Stimulated activated CD4-positive, alpha-beta T cell treated with anti-CD3 and anti-CD28 coated beads, Interleukin-4, amount 100 ng/mL, for 48 hours (primary cell): ENCODE data around the gene JUNB.

Experiments used
- DNase-seq, 2 donors: peaks; one replicate each; pipeline ENCODE4 v3.0.0-alpha.2; 2020; ENCODE audit warnings: low read depth in 2 of 2

The JUNB gene

DNA sequence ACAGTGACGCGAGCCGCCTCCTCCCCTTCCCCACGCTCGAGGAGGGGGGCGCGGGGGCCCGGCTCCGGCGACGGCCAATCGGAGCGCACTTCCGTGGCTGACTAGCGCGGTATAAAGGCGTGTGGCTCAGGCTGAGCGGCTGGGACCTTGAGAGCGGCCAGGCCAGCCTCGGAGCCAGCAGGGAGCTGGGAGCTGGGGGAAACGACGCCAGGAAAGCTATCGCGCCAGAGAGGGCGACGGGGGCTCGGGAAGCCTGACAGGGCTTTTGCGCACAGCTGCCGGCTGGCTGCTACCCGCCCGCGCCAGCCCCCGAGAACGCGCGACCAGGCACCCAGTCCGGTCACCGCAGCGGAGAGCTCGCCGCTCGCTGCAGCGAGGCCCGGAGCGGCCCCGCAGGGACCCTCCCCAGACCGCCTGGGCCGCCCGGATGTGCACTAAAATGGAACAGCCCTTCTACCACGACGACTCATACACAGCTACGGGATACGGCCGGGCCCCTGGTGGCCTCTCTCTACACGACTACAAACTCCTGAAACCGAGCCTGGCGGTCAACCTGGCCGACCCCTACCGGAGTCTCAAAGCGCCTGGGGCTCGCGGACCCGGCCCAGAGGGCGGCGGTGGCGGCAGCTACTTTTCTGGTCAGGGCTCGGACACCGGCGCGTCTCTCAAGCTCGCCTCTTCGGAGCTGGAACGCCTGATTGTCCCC, at the start of gene JUNB:
JUNB (plus strand) TSS at position 142 of the 706 bp plus-strand sequence; CDS start at position 428, 286 bp downstream.
- DNase-seq = peak; percentile 93 to 95

DNA sequence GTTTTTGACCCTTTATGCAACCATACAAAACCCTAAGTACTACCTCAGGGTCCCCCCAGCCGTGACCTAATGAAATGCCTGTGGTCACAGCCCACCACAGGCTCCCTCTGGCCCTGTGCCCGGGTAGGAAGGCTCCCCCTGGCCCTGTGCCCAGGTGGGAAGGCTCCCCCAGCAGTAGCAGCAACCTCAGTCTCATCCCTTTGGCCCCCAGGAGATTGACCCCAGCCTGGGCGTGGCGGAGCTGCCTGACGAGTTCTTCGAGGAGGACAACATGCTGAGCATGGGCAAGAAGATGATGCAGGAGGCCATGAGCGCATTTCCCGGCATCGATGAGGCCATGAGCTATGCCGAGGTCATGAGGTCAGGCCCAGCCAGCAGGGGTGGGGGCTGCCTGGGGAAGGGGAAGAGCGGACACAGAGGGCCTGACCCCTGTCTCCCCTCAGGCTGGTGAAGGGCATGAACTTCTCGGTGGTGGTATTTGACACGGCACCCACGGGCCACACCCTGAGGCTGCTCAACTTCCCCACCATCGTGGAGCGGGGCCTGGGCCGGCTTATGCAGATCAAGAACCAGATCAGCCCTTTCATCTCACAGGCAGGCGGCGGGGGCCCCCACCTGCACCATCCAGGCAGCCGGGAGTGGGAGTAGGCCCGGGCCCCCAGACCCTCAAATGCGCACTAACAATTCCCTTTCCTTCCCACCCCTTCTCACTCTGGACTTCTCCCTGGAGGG, 46.0 kb upstream of the JUNB start:
- no peak for DNase-seq

DNA sequence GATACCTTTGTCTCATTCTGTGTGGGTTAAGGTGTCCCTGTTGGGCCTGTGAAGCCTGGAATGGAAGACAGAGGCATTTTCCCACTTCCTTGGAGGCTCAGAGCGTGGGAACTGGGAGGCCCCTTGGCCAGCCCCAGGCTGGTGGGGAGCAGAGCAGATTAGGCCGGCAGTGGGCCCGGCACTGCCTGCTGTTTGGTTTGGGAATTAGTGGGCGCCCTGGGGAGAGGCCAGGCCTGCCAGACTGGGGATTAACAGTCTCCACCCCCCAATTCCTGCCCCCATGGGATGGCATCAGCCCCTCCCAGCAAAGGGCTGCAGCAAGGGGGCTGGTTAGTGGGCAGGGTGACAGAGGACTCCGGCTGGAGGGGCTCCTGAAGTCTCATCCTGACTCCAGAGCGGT, 42.8 kb upstream of the JUNB start:
- DNase-seq = no peak

DNA sequence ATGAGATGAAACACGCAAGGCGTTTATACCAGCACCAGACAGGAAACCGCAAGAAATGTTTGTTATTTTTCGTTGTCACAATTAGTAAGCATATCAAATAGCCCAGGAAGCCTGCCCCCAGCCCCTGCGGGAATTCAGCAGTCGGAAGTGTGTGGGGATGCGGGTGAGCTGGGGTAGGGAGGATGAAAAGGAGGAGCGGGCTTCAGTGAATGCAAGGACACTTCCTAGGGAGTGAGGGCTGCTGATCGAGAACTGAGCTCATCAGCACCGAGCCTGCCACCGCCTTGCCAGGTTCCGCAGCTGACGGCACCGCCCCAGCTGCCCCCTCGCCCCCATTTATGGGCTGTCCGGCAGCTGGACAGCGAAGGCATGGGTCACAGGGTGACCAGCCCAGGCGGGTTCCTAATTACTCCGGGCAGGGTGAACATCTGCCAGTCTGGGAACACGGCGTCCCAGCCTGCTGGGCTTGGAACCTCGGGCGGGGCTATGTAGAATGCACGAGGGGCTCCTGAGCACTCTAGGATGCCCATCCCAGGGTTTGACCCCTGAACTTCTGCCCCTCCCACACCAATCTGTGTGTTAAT, 41.3 kb upstream of the JUNB start:
- no peak for DNase-seq

DNA sequence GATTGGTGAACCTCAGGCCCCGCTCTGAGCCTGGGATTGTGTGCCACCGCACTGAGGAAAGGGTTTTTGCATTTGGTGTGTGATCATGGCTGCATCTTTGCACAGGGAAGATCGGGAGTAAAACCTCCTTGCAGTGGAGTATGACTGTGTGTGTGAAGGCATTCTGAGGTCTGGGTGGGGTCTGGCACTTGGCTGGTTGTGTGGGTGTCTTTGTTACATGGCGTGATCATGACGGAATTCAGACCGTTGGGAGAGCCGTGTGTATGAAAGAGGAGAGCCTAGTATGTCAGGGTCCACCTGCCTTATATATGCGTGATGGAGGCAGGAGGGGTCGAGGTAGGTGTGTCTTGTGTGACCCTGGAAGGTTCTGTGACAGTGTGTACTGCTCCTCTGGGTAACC, 40.4 kb upstream of the JUNB start:
- DNase-seq = no peak

DNA sequence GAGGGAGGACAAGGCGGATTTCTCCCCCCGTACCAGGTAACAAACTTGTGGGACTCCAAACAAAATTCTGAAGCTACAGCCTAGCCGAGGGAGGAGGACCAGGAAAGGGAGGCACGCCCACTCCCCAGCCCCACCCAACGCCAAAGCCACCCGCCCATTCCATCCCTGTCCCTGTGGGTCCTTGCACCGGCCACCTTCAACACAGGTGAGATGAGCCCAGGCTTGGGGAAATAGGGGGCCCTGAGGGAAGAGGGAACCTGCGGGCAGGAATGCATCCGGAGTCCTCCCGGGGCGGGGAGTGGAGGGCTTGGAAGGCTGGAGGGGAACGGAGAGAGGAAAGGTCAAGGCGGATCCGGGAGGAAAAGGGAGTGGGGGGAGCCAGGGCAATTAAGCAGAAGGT, 39.7 kb upstream of the JUNB start, which contains the start of gene BEST2:
BEST2 (plus strand) TSS at position 157 of the 400 bp plus-strand sequence. CDS start 802 bp downstream, outside the sequence.
- DNase-seq = no peak

DNA sequence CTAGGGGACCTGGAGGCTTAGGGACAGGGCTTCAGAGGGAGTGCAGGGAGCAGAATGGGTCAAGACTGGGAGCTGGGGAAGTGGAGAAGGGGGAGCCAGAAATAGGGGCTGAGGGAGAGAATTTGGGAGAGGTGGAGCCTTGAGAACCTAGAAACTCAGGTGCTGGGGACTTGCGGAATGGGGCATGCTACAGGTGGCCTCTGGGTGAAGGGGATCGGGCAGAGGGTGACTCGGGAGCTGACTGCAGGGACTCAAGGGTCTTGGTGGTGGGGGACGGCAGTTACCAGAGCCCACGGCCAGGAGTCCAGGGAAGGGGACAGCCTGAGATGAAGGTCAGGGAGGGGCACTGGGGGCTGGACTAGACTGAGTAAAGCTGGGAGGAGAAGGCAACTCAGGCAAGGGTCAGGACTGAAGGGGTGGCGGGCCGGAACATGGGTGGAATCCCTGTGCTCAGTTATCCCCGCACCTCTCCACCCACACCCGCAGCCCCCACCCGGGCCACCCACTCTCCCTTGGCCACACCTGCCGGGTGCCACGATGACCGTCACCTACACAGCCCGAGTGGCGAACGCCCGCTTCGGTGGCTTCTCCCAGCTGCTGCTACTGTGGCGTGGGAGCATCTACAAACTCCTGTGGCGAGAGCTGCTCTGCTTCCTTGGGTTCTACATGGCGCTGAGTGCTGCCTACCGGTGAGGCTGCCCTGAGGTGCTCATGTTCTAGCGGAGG, 39.1 kb upstream of the JUNB start:
- DNase-seq = no peak

DNA sequence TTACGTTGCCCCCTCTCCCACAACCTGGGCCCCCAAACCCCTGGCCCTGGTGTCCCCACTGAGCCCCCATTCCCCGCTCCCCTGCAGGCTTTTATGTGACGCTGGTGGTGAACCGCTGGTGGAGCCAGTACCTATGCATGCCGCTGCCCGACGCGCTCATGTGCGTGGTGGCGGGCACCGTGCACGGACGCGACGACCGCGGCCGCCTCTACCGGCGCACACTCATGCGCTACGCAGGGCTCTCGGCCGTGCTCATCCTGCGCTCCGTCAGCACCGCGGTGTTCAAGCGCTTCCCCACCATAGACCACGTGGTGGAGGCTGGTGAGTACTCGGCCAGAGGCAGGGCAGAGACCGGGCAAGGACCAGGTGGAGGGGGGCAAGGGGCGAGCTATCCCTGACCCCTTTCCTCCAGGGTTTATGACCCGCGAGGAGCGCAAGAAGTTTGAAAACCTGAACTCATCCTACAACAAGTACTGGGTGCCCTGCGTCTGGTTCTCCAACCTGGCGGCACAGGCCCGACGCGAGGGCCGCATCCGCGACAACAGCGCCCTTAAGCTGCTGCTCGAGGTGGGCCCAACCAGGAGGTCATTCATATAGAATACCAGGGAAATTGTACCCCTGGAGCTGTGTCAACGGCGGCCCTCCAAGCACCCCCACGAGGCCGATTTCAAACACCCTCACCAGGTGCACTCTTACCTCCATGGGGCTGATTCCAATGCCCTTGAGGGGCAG, 36.7 kb upstream of the JUNB start:
- DNase-seq = no peak

DNA sequence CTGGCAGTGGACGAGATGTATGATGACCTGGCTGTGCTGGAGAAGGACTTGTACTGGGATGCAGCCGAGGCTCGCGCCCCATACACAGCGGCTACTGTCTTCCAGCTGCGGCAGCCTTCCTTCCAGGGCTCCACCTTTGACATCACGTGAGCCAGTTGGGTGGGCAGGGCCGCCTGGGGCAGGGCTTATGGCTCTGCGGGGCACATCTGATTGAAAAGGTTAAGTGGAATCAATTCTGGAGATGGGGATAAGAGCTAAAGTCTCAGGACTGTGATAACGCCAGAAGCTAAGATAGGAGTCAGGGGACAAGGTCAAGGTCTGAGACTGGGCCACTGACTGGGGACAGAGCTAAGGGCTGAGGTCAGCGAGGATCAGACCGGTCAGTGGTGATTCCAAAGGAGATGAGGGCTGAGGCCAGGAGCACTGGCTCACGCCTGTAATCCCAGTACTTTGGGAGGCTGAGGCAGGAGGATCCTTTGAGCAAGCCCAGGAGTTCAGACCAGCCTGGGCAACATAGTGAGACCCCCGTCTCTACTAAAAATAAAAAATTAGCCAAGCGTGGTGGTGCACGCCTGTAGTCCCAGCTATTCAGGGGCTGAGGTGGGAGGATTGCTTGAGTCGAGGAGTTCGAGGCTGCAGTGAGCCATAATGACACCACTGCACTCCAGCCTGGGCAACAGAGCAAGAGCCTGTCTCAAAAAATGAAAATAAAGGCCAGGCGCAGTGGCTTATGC, 35.0 kb upstream of the JUNB start:
- DNase-seq = no peak

DNA sequence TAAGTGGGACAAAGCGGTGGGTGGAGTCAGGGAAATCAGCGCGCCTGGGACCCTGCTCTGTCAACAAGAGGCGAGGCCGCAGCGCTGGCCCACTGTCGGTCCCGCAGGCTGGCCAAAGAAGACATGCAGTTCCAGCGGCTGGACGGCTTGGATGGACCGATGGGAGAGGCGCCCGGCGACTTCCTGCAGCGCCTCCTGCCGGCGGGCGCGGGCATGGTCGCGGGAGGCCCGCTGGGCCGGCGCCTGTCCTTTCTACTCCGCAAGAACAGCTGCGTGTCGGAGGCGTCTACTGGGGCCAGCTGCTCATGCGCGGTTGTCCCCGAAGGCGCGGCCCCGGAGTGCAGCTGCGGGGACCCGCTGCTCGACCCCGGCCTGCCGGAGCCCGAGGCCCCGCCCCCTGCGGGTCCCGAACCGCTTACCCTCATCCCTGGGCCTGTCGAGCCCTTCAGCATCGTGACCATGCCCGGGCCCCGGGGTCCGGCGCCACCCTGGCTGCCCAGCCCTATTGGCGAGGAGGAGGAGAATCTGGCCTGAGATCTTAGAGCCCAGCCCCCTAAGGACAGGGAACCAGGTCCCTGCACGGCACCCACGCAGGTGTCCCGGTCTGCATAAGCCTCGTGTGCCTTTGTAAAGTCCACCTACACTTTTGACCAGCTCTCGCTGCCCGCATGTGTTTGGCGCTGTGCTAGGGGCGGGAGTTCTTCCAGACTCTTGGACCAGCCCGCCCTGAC, 33.6 kb upstream of the JUNB start:
- DNase-seq = peak; percentile 60 to 67

DNA sequence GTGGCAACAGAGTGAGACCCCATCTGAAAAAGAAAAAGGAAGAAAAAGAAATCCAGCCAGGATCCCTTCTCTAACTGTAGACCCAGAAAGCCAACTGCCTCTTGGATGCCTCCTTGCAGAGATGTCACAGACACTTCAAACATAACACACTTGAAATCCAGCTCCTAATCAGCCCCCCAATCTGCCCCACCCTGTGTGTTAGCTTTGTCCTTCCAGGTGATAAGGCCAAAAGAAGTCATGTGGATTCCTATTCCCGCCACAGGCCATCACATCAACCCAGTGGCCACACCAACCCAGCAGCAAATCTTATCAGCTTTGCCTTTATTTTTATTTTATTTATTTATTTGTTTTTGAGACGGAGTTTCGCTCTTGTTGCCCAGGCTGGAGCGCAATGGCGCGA, 31.6 kb upstream of the JUNB start:
- no peak for DNase-seq

DNA sequence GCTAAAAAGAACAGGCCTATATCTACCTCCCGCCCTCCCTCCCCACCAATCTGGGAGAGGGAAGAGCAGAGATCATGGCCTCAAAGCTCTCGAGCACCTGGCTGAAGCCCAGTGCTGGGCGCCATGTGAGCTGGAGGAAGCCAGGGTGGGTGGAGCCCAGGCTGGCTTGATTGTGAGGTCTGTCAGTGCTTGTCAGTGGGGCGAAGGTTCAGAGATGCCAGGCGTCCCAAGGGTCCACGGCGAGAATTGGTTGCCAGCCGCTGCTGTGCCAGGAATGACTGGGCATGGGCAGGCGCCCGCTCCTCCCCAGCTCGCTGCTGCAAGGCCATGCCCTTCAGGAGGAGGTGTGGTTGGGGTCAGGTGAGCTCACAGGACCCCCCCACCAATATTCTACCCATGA, 28.2 kb upstream of the JUNB start:
- no peak for DNase-seq

DNA sequence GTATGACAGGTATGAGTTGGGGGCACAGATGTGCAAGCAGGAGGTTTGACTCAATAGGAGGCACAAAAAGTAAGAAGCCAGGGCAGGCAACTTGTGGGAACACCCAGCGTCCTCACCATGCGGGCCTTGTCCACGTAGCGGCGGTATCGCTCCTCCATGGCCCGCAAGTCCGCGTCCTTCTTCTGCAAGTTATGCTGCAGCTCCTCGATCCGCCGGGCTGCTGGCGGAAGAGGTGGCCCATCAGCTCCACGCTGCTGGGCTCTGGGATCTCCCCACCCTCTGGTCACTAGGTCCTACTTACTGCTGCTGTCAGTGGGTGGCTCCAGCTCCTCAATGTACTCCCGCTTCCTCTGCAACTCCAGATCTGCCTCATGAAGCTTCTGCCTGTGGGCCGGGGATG, 26.6 kb upstream of the JUNB start:
- no peak for DNase-seq

DNA sequence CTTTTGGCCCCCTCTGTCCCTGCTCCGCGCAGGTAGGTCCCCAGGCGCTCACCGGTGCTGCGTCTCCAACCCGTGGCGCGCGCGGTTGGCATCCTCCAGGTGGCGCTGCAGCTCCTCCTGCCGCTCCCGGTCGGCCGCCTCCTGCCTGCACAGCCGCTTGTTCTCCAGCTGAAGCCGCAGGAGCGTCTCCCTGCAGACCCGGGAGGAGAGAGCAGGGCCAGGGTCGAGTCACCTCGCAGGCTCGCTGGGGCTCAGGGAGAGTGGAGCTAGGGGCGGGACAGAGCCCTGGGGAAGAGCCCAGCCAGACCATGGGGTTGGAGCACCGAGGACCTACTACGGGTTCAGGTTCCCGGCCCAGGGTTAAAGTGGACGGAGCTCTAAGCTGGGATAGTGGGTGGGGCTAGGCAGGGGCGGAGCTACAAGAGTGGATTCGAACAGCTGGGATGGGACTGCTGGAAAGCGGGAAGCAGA, 25.2 kb upstream of the JUNB start:
- peak in 1 of 2 donors; percentile 74 for DNase-seq

DNA sequence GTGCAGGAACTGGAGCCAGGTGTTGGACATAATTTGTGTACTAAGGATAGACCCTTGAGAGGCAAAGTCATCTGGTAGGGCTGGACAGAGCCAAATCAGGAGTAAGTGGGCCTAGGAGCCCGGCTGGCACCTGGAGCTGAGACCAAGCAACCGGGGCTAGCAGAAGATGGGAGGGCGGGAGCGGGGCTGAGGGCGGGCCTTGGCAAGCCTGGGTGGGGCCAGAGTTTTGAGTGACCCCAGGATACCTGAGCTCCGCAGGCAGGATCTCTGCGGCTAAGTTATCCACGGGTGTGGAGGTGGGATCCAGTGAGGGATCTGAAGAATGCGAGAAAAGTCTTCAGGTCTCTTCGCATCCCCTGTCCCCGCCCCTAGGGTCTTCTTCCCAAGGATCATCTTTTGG, 24.1 kb upstream of the JUNB start:
- DNase-seq = no peak

DNA sequence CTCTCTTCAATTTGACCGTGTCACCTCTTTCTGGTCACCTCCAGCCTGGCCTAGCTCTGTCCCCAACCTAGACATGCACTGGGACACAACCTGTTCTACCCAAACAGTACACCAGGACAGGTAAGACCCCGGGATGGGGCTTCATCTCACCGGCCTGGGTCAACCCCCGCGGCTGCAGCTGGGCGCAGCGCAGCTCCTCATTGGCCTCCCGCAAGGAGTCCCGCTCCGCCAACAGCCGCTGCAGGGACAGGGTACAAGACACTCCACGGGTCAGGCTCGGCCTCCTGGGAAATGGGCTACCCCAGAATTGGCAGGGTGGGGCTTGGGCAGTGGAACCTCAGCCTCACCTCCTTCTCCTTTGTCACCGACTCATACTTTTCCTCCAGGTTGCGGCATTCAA, 23.6 kb upstream of the JUNB start:
- no peak for DNase-seq

DNA sequence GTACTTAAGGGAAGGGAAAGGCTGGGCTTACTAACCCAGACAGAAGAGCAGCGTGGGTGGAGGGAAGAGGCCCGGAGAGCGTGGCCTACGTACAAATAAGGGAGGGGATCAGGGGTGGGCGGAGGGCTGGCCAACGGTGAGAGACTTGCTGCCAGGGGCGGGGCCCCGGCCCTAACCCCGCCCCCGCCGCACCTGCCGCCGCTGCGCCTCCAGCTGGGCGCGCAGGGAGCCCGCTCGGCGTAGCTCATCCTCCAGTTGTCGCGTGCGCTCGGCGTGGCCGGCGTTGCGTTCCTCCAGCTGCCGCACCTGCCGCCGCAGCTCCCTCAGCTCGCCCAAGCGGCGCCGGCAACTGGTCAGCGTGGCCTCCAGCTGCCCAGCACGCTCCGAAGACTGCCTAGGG, 21.6 kb upstream of the JUNB start:
- peak in 1 of 2 donors; percentile 58 for DNase-seq

DNA sequence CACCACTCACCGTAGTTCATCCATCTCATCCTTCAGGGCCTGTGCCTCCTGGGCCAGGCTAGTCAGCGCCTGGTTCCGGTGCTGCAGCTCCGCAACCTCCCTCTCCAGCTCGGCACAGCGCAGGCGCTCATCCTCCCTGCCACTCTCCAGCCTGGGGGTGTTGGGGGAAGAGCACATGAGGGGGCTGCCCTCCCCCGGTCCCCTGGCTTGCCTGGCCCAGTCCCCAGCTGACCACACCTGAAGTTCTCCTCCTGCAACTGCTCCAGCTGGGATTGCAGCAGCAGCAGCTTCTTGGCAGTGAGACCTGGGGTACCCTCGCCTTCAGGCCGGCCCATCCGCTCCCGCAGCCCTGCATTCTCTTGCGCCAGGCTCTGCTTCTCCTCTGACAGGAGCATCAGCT, 20.4 kb upstream of the JUNB start:
- no peak for DNase-seq

DNA sequence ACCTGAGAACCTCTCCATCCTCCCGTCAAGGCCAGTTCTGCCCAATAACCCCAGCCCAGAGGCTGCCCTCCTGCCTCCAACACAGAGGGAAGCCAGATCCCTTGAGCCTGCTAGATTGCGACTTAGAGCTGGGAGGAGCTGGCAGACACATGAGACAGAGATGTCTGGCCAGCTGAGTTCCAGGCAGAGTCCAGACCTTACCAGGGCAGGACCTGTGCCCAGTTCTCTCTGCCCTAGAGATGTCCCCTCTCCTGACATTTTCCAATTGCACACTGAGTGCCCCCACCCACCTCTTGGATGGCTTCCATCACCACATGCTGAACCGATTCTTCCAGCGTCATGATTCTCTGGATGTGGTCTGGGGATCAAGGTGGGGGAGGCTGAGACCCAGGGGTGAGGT, 19.0 kb upstream of the JUNB start:
- no peak for DNase-seq

DNA sequence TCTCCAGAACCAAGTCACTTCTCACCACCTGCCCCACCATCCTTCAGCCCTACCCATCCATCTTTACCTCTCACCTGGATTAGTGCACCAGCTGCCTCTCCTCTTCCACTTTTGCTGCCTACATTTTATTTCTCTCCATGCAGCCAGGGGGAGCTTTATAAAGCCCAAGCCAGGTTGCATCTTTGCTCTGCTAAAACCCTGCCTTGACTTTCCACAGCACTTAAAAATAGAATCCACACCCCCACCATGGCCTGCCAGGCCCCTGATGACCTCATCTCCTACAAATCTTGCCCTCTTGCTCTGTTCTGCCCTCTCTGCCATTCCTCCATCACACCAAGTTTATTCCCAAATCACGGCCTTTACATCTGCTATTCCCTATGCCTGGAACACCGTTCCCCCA, 17.7 kb upstream of the JUNB start:
- no peak for DNase-seq
